ENCODE results near the gene RORB.

DNA sequence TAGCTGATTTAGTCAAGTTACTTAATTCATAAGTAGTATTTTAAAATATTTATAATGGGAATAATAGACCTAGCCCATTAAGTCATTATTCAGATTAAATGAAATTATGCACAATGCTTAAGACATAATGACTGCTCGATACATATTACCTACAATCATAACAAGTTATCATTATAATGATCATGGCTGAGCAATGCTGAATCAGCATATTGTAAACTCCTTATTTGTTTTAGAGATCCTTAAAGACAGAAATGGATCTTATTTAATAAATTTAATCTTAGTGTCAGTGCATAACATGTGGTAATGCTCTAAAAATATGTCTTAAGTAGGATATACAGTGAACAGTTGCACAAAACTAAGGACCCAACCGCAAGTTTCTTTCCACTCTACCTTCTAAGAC is 221.6 kb downstream of the RORB start:
- TF ChIP-seq, protein P1, sequence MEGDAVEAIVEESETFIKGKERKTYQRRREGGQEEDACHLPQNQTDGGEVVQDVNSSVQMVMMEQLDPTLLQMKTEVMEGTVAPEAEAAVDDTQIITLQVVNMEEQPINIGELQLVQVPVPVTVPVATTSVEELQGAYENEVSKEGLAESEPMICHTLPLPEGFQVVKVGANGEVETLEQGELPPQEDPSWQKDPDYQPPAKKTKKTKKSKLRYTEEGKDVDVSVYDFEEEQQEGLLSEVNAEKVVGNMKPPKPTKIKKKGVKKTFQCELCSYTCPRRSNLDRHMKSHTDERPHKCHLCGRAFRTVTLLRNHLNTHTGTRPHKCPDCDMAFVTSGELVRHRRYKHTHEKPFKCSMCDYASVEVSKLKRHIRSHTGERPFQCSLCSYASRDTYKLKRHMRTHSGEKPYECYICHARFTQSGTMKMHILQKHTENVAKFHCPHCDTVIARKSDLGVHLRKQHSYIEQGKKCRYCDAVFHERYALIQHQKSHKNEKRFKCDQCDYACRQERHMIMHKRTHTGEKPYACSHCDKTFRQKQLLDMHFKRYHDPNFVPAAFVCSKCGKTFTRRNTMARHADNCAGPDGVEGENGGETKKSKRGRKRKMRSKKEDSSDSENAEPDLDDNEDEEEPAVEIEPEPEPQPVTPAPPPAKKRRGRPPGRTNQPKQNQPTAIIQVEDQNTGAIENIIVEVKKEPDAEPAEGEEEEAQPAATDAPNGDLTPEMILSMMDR (IDR thresholded peaks at IDR 0.05), result no peak
- TF ChIP-seq POLR2AphosphoS5 (IDR thresholded peaks at IDR 0.05; ENCODE audit: low read depth, low read length) (no peak), TCF7L2 (IDR thresholded peaks at IDR 0.05; ENCODE audit: low read depth, low read length) (no peak), SIN3A (IDR thresholded peaks at IDR 0.05; ENCODE audit: borderline replicate concordance, insufficient read depth, low read depth, low read length) (no peak)
- TF ChIP-seq, protein P2, sequence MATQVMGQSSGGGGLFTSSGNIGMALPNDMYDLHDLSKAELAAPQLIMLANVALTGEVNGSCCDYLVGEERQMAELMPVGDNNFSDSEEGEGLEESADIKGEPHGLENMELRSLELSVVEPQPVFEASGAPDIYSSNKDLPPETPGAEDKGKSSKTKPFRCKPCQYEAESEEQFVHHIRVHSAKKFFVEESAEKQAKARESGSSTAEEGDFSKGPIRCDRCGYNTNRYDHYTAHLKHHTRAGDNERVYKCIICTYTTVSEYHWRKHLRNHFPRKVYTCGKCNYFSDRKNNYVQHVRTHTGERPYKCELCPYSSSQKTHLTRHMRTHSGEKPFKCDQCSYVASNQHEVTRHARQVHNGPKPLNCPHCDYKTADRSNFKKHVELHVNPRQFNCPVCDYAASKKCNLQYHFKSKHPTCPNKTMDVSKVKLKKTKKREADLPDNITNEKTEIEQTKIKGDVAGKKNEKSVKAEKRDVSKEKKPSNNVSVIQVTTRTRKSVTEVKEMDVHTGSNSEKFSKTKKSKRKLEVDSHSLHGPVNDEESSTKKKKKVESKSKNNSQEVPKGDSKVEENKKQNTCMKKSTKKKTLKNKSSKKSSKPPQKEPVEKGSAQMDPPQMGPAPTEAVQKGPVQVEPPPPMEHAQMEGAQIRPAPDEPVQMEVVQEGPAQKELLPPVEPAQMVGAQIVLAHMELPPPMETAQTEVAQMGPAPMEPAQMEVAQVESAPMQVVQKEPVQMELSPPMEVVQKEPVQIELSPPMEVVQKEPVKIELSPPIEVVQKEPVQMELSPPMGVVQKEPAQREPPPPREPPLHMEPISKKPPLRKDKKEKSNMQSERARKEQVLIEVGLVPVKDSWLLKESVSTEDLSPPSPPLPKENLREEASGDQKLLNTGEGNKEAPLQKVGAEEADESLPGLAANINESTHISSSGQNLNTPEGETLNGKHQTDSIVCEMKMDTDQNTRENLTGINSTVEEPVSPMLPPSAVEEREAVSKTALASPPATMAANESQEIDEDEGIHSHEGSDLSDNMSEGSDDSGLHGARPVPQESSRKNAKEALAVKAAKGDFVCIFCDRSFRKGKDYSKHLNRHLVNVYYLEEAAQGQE (IDR thresholded peaks at IDR 0.05; ENCODE audit: insufficient read depth in 1 of 2, low read depth in 2 of 2, low read length in 1 of 2), result no peak

All from Panc1 (cell line).